ENCODE data around the gene SLC7A9.

DNA sequence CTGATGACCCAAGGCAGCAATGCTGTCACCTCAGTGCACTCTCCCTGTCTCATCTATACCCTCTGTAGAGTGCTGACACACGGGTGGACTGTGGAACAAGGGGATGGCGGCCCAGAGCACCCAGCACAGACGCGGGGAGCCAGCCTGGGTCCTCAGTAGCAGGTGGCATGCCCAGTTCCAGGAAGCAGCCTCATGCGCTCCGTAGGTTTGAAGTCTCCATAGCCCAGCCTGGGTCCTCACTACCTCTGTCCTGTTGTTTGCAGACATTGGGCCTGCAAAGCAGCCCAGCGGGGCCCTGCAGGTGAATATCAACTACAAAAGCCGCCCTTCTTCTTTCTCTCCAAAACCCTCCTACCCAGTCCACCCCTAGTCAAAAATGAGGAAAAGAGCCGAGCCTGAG lies 5.0 kb upstream of the SLC7A9 start:
- TF ChIP-seq CTCF (IDR thresholded peaks at IDR 0.05; ENCODE audit: low read depth, low read length): no peak
- no peak for TF ChIP-seq EZH2phosphoT487 (IDR thresholded peaks at IDR 0.05; ENCODE audit: low read depth)

Data from OCI-LY3 (cell line).